Hematopoietic multipotent progenitor cell treated with erythropoietin and hydrocortisone succinate and interleukin-3 and kit ligand, for 17 days (in vitro differentiated cells): ENCODE measurements around the gene GPATCH4.
"Not testable (repeated sequence)": the region's sequence is repeated elsewhere in the genome, so short reads cannot be mapped to it uniquely, and the experiment has no call there.

Experiments
- DNase-seq: peaks from one replicate; pipeline ENCODE4 v3.0.0-alpha.2; 2015; ENCODE audit warnings: low spot score

GPATCH4 gene

GRCh38 chr1:156595016-156595415, 6.3 kb downstream of the GPATCH4 start:
- no peak for DNase-seq

- DNase-seq = no peak
Measured at GRCh38 chr1:156594190-156594589, 7.1 kb downstream of the GPATCH4 start.

- no peak for DNase-seq
Measured at GRCh38 chr1:156593661-156593989, 7.7 kb downstream of the GPATCH4 start.

- no peak for DNase-seq
Measured at GRCh38 chr1:156592910-156593660, 8.2 kb downstream of the GPATCH4 start.

- DNase-seq = no peak
Measured at GRCh38 chr1:156592158-156592909, 8.9 kb downstream of the GPATCH4 start.

- DNase-seq = peak; percentile 56
Measured at GRCh38 chr1:156591432-156592157, 9.7 kb downstream of the GPATCH4 start, which contains the start of gene NAXE. Gene NAXE (plus strand): TSS chr1:156591776. CDS start chr1:156591805, 29 bp downstream.

- DNase-seq = no peak
Measured at GRCh38 chr1:156591181-156591431, 10.2 kb downstream of the GPATCH4 start.

GRCh38 chr1:156590326-156591180, 10.7 kb downstream of the GPATCH4 start:
- DNase-seq = no peak

GRCh38 chr1:156589546-156589945, 11.7 kb downstream of the GPATCH4 start:
- DNase-seq = no peak

- not testable (repeated sequence) for DNase-seq
Measured at GRCh38 chr1:156587927-156588326, 13.4 kb downstream of the GPATCH4 start.

GRCh38 chr1:156586892-156587477, 14.3 kb downstream of the GPATCH4 start:
- DNase-seq = no peak

- DNase-seq = no peak
Measured at GRCh38 chr1:156586323-156586722, 15.0 kb downstream of the GPATCH4 start.

GRCh38 chr1:156584813-156585212, 16.5 kb downstream of the GPATCH4 start:
- no peak for DNase-seq

- peak; percentile 81 for DNase-seq
Measured at GRCh38 chr1:156583821-156584622, 17.3 kb downstream of the GPATCH4 start.

GRCh38 chr1:156582388-156583017, 18.8 kb downstream of the GPATCH4 start:
- no peak for DNase-seq

- no peak for DNase-seq
Measured at GRCh38 chr1:156581661-156582387, 19.5 kb downstream of the GPATCH4 start.

- DNase-seq = no peak
Measured at GRCh38 chr1:156579472-156579871, 21.8 kb downstream of the GPATCH4 start, which contains the start of gene TTC24. Gene TTC24 (plus strand): TSS chr1:156579723. CDS start chr1:156581365, 1,642 bp downstream.

GRCh38 chr1:156578055-156578454, 23.2 kb downstream of the GPATCH4 start:
- no peak for DNase-seq

- no peak for DNase-seq
Measured at GRCh38 chr1:156577550-156577949, 23.7 kb downstream of the GPATCH4 start.
